Activated CD4-positive, CD25-positive, alpha-beta regulatory T cell (primary cell): ENCODE measurements around the gene CDH23.

Experiments
- DNase-seq, 4 experiments: peaks; one replicate each; lab custom pipeline; 2025; lab: John Stamatoyannopoulos, UW

Gene CDH23

DNA sequence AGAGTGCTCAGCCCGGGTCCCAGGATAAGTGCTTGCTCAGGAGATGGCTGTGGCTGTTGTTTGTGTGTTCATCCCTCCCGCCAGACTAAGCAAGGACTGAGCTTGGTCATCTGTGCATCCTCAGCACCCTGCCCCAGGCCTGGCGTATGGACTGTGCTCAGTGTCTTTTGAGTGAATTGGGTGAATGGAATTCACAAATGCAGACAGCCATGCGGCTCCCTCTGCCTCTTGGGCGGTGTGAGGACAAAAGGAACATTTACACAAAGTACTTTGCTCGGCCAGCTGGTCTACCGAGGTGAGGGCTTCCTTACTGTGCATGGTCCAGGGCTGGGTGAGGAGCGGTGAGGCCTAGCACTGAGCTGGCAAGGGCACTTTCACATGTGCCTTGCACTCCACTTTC, 120.2 kb downstream of the CDH23 start:
- no peak for DNase-seq

GRCh38 chr10:71517298-71518169, 120.8 kb downstream of the CDH23 start:
- no peak for DNase-seq

GRCh38 chr10:71520042-71520441, 123.3 kb downstream of the CDH23 start:
- no peak for DNase-seq

DNA sequence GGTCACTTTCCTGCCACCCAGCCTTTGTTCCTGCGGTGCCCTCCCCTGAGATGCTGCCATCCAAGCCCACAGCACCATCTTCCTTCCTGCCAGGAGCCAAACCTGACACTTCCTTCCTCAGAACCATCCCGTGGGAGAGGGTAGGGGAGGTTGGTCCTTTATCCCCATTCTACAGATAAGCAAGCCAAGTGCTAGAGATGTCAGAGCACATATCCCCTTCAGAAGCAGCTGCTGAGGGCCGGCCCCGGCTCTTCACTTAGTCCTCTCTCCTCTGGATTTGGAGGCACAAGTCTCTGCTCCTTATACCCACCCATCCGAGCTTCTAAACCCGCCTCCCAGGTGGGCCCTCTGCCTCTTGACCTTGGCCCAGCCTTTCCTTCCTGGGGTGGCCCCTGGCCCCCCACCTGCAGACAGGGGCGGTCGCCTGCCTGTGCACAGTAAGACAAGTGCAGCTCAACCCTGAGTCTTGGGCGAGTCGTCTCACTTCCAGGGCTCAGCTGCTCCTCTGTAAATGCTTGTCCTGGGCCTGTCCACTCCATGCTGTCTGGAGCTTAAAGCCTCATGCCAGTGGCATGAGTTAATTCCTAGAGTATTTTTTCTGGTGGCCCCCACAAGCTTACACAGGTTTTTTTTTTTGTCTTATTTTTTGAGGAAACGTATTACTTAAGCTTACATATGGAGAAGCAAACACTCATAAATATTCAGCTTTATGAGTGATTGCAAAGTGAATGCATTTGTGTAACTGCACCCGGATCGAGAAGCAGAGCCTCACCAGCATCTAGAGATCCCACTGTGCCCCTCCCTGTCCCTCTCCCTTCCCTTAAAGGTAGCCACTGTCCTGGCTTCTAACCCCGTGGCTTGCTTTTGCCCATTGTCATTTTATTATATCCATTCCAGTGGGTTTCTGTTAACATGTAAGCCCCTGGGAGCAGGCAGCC, 125.1 kb downstream of the CDH23 start:
- no peak for DNase-seq

GRCh38 chr10:71522442-71523144, 125.9 kb downstream of the CDH23 start:
- DNase-seq: no peak

GRCh38 chr10:71523756-71524155, 127.0 kb downstream of the CDH23 start:
- DNase-seq: no peak

- DNase-seq: no peak
These were observed 128.4 kb downstream of the CDH23 start for GRCh38 chr10:71525092-71525491.

- no peak for DNase-seq
These were observed 129.0 kb downstream of the CDH23 start for GRCh38 chr10:71525721-71526120.

GRCh38 chr10:71526653-71527052, 129.9 kb downstream of the CDH23 start:
- DNase-seq: no peak

DNA sequence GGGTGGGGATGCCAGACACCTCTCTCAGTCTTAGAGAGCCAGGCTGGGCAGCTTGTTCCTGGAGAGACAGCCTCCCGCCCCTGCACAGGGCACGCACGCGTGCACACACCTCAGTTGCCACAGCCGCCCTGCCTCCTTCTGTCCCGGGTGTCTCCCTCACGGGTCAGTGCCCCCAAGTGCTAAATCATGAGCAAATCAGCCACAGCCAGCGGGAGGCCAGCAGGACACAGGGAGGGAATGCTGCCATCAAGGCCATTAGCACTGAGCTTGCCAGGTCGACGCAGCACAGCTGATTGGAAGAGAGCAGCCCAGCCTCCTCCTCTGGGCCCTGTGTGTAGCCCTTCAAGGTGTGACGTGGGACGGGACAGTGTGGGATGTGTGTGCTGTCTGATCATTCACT, 130.4 kb downstream of the CDH23 start:
- DNase-seq: no peak

- DNase-seq: no peak
These were observed 131.9 kb downstream of the CDH23 start for GRCh38 chr10:71528371-71529206.

- no peak for DNase-seq
These were observed 132.6 kb downstream of the CDH23 start for GRCh38 chr10:71529207-71529827.

DNA sequence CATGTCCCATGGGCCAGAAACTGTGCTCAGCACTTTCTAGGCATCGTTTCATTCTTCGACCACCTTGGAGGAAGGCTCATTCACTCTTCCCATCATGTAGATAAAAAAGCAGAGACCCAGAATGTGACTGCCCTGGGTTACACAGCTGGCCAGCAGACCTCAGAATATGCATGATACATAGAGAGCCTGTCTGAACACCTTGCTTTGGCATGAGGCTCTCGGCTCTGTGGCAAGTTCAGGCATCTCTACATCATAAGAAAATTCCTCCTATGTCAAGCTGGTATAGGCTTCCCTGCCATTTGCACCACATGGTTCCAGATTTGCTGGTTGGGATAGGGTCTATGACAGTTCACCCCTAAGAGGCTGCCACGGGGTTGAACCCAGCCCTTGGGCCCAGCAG, 134.1 kb downstream of the CDH23 start:
- DNase-seq: no peak

DNA sequence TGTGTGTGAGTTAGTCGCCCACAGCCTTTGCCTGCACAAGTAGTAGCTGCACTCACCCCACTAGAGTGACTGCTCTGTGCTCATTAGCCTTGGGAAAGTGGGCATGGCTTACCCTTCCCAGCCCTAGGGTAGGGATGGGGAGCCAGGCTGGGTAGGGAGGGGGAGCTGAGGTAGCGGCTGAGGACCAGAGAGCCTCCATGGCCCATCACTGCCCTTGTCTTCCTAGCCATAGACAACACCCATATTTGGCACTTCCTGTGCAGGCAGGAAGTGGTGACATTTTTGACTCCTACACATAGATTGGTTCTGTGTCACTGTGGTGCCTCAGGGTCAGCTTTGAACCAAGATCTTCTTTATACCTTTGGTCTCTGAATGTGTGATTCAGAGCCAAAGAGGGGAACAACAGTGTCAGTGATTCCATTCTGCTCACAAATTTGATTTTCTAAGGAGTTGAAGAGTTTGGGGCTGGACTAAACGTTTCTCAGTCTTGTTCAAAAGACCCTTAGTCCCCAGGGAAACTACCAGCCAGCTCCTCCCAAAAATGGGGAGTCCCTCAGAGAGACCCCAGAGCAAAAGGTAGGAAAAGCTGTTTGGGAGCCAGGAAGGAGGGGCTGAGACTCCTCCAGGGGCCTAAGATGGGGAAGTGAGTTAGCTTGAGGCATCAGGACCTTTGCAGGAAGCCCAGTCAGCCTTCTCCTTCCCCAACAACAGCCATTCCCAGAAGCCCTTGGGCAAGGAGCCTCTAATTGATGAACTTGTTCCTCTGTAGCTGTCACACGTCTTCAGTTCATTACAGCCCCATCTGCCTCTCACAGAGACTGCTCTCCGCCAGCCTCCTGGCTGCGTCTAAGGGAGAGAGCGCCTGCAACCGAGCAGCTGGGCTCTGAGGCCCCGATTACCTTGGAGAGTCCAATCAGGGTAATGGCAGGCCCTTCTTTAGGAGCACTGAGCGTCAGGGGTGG, 135.0 kb downstream of the CDH23 start:
- no peak for DNase-seq

- DNase-seq: no peak
These were observed 136.2 kb downstream of the CDH23 start for GRCh38 chr10:71532878-71533277.

GRCh38 chr10:71533936-71534335, 137.2 kb downstream of the CDH23 start:
- DNase-seq: no peak

GRCh38 chr10:71534568-71535194, 138.0 kb downstream of the CDH23 start:
- no peak for DNase-seq

DNA sequence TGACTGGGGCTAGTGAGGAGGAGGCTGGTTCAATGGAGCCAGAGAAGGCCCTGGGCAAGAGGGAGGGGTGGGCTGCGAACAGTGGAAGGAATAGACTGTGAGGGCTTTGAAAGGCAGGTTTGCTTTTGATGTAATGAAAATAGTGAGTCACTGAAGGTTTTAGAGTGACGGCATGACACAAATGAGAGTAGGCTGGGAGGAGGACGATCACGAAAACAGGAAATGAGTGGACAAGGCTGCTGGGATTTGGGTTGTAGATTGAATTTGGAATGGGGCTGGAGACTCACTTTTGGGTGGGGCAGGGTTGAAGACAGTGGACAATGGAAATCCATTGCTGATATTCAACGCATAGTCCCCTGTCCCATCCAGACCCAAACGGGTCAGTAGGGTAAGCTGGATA, 139.6 kb downstream of the CDH23 start:
- DNase-seq: no peak

DNA sequence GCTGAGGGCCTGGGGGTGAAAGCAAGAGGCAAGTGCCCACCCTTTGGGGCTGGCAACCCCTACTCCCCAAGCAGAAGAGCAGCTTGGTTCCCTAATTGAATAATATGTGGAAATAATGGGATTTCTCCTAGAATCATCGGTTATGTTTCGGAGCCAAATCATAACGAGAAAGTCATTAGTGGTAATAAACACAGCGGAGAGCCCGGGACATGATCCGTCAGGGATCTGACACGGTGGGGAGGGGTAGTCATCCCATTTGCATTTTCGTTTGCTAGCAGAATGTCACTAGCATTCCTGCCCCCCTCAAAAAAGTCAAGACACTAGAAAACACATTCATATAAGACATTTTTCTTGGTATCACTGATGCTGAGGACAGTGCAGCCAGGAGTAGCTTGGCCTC, 140.4 kb downstream of the CDH23 start:
- DNase-seq: no peak
